ENCODE results near the gene CACNA1C.

CACNA1C gene

GRCh38 chr12:2142068-2142467 lies 89.3 kb downstream of the CACNA1C start:
- DNase-seq = no peak

DNA sequence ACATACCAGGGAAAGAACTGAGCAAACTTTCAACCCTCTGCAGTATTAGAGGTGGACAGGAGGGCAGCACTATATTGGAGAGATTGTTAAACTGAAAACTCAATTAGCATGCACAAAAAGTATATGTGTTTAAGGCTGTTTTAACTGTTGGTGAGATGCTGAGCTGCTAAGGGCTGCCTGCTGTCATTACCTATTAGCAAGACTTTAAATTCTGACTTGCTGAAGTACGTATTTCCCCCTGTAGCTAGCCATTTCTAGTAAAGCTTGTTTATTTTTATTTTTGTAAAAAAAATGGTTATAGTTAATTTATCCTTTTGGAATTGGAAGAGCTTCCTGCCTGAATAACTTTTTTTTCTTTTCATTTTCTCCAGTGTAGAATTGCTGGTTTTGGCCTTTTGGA lies 92.2 kb downstream of the CACNA1C start:
- DNase-seq = no peak

DNA sequence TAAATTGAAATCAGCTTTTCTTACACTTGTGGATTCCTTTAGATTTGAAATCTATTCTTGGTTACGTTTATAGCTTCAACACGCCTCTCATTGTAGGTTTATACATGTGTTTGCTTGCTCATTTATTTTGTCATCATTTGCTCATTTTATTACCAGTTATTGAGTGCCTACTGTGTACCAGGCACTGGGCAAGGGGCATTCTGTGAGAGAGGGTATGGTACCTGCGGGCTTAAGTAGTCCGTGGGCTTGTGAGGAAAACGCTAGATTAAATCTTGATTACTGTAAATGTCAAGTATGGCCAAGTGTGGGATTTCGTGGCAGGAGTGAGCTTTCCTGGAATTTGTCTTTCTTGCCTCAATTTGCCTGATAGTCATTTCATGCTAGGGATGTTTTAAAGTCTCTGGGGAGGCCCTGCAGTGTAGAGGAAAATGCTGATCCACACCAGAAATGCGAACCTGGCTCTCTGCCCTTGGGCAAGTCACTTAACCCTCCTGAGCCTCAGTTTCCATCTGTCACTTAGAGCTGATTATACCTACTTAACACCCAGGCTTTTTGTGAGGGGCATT lies 92.7 kb downstream of the CACNA1C start:
- no peak for DNase-seq

DNA sequence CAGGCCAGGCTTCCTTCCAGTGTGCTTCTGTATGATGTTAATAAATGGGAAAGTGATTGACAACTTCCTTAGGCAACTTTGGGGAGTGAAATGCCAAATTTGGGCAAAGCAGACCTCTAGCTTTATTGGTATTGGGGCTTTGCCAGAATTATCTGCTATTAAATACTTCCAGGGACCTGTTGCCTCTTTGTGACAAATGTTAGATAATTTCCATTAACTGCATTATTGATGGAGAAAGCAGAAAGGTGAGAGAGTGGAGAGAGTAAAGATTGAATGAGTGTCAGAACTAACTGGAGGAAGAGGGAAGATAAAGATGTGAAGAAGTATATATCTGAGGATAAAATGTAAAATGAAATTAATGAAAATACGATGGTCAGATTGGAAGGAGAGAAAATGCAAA lies 94.5 kb downstream of the CACNA1C start:
- no peak for DNase-seq

- DNase-seq = no peak
Observed at GRCh38 chr12:2149091-2149490, 96.3 kb downstream of the CACNA1C start.

GRCh38 chr12:2150833-2151232 lies 98.0 kb downstream of the CACNA1C start:
- DNase-seq = no peak

GRCh38 chr12:2151391-2151790 lies 98.6 kb downstream of the CACNA1C start:
- no peak for DNase-seq

DNA sequence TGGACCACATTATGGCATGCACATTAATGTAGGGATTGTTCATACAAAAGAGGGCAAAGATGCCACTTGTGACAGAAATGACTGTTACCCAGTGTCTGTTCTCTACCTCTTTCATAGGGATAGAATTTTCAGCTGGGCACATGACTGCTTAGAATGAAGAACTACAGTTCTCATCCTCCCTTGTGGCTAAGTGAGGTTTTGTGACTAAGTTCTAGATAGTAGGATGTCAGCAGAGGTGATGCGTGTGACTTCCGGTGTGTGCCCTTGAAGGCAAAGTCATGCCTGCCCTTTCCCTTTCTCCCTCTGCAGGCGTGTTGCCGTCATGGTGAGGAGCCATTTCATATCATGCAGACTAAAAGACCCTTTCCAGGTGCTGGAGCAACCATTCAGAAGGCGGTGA lies 99.3 kb downstream of the CACNA1C start:
- no peak for DNase-seq

- no peak for DNase-seq
Observed at GRCh38 chr12:2154050-2154449, 101.3 kb downstream of the CACNA1C start.

- DNase-seq = no peak
Observed at GRCh38 chr12:2154521-2154920, 101.7 kb downstream of the CACNA1C start.

GRCh38 chr12:2156333-2156732 lies 103.5 kb downstream of the CACNA1C start:
- DNase-seq = no peak

- no peak for DNase-seq
Observed at GRCh38 chr12:2160043-2160442, 107.3 kb downstream of the CACNA1C start.

DNA sequence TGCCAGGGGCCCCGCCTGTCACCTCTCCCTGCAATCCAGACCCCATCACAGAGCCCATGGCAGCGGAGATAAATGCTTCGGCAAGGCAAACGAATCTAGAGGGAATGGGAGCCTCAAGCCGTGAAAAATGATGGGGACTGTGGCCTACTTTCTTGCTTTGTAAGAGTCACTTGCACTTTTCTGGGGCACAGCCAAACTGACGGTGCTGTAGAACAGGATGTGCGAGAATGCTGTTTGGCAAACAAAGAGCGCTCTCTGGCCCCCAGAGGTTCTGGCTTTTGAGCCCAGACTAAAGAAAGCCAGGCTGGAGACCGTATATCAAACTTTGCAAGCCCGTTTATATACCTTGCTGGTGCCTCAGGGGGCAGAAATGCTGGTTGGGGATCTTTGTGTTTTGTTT lies 108.7 kb downstream of the CACNA1C start:
- DNase-seq = no peak

- no peak for DNase-seq
Observed at GRCh38 chr12:2163177-2163941, 110.6 kb downstream of the CACNA1C start.

- DNase-seq = no peak
Observed at GRCh38 chr12:2165021-2165420, 112.2 kb downstream of the CACNA1C start.

- DNase-seq = no peak
Observed at GRCh38 chr12:2165927-2166326, 113.1 kb downstream of the CACNA1C start.

DNA sequence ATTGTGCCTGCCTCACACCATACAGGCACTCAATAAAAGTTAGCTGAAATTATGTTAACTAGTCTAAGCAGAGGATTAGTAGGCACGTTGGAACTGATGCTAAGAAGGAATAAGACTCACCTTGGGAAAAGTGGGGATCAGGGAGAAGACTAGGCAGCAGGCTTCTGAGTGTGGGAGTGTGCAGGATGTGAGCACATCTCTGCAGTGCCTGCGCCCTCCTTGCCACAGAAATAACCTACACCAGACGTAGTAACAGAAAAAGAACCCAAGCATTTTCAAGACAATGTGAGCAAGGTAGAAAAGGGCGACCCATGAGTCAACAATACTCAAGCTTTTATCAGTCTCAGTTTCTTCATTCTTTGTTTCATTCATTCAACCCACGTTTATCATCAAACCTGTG lies 113.9 kb downstream of the CACNA1C start:
- no peak for DNase-seq

DNA sequence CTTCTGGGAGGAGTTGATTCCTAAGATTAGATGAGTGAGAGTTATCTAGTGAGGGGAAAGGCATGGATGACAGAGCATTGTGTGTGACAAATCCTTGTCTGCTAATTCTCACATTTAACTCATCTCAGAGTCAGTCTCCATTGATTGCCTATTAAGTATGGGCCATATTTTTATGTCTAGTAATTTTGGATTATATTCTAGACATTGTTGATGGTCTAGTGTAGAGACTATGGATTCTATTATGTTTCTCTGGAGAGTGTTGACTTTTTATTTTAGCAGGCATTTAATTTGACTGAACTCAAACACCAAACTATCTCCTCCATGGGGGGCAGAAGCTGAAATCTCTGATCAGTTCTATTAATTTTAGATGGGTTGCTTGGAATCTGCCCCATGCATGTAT lies 114.4 kb downstream of the CACNA1C start:
- no peak for DNase-seq

- DNase-seq = no peak
Observed at GRCh38 chr12:2168808-2169207, 116.0 kb downstream of the CACNA1C start.

GRCh38 chr12:2169489-2169888 lies 116.7 kb downstream of the CACNA1C start:
- DNase-seq = no peak

DNA sequence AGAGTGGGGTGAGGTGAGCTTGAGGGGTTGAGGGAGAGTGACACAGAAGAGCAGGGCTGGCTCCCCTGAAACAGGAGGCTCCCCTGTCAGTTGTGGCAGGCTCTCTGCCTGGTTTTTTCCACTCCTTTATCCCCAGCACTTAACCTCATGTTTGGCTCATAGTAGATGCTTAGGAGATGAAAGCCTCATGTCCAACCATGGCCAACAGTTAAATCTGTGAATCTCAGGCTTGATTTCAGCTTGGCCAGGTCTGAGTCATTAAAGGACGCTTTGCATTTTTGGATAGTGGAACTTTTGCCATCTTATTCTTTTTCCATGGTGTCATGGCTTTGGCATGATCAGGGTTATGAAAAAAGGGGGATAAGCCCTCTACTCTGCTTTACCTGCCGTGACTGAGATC lies 117.2 kb downstream of the CACNA1C start:
- no peak for DNase-seq

- no peak for DNase-seq
Observed at GRCh38 chr12:2170376-2170775, 117.6 kb downstream of the CACNA1C start.

- no peak for DNase-seq
Observed at GRCh38 chr12:2171672-2172426, 119.1 kb downstream of the CACNA1C start.

All from activated naive CD4-positive, alpha-beta T cell treated with Interleukin-2 at 50 U/mL for 16 hours (primary cell).